GM12801 (cell line): ENCODE data around the gene MPP4.

Source experiments
- CTCF ChIP-seq: IDR thresholded peaks from one replicate; pipeline ENCODE4 v1.5.1; 2011; ENCODE audit warnings: control low read depth; ENCODE audit not compliant: insufficient read length; ENCODE audit errors: extremely low read depth

The MPP4 gene

GRCh38 chr2:201630577-201630976 lies 67.9 kb downstream of the MPP4 start:
- no peak for TF ChIP-seq CTCF

- no peak for TF ChIP-seq CTCF
Measured at GRCh38 chr2:201628545-201628944, 69.9 kb downstream of the MPP4 start.

- TF ChIP-seq CTCF, result no peak
Measured at GRCh38 chr2:201622306-201622970, 76.0 kb downstream of the MPP4 start.

GRCh38 chr2:201621293-201621999 lies 77.0 kb downstream of the MPP4 start:
- TF ChIP-seq CTCF, result no peak

GRCh38 chr2:201618744-201619662 lies 79.4 kb downstream of the MPP4 start:
- TF ChIP-seq CTCF, result no peak

GRCh38 chr2:201608021-201608420 lies 90.4 kb downstream of the MPP4 start:
- TF ChIP-seq CTCF, result no peak

GRCh38 chr2:201607568-201607967 lies 90.9 kb downstream of the MPP4 start:
- no peak for TF ChIP-seq CTCF
